PC-3 (cell line): Measurements from ENCODE around the gene HLA-G.

Source experiments
- CTCF ChIP-seq: fragments of 300-600 bp; sonication (generic); conservative IDR thresholded peaks from 2 replicates; pipeline ENCODE4 v1.5.1; 2017; ENCODE audit warnings: antibody characterized with exemption, low read depth, mild to moderate bottlenecking, low read length
- EZH2 ChIP-seq: fragments of 300-600 bp; sonication (generic); IDR thresholded peaks from one replicate; pipeline ENCODE4 v1.6.1; 2017; ENCODE audit warnings: antibody characterized with exemption, mild to moderate bottlenecking, low read length; ENCODE audit not compliant: unreplicated experiment
- EZH2phosphoT487 ChIP-seq: fragments of 300-600 bp; sonication (generic); IDR thresholded peaks from 2 replicates; pipeline ENCODE4 v1.6.1; 2018; ENCODE audit warnings: mild to moderate bottlenecking, antibody characterized with exemption, low read length, borderline replicate concordance

- TF ChIP-seq CTCF (no peak), EZH2 (no peak), EZH2phosphoT487 (no peak)
These were observed 16.2 kb upstream of the HLA-G start for GRCh38 chr6:29811377-29811776.
